Natural killer cell (primary cell): ENCODE data around the gene GLI3. TPM values are rescaled to one million over a fixed set of nuclear protein-coding genes. Genes with fewer than 3 reads are reported as not detected.

Source experiments
- ATAC-seq, 3 donors: fragments of 150-1000 bp in 2 of 3; fragments of 200-7000 bp in 1 of 3; cut with Tn5 transposase; 1 replicate in 1 of 3; 2 replicates in 2 of 3; pipeline ENCODE4 v1.10.0; 2021; ENCODE audit warnings: mild to moderate bottlenecking in 2 of 3, moderate library complexity in 2 of 3
- DNase-seq, 2 donors: peaks; one replicate each; pipeline versions ENCODE4 v3.0.0 to v3.0.0-alpha.2; 2013 to 2021; ENCODE audit warnings: mixed read lengths in 1 of 2
- H3K27ac ChIP-seq: one replicate; pipeline ENCODE4 v1.5.1; 2013; ENCODE audit warnings: mild to moderate bottlenecking, low read length
- H3K27me3 ChIP-seq: one replicate; pipeline ENCODE4 v1.6.1; 2013; ENCODE audit warnings: low read length; ENCODE audit not compliant: control insufficient read depth, insufficient read depth
- H3K36me3 ChIP-seq: one replicate; pipeline ENCODE4 v1.6.1; 2013; ENCODE audit warnings: low read length; ENCODE audit not compliant: control insufficient read depth, insufficient read depth
- H3K4me1 ChIP-seq: one replicate; pipeline ENCODE4 v1.6.1; 2013; ENCODE audit warnings: low read length; ENCODE audit not compliant: control insufficient read depth, insufficient read depth
- H3K4me3 ChIP-seq: one replicate; pipeline ENCODE4 v1.5.1; 2013; ENCODE audit warnings: low read length
- H3K9me3 ChIP-seq: one replicate; pipeline ENCODE4 v1.6.1; 2013; ENCODE audit warnings: low read length; ENCODE audit not compliant: control insufficient read depth, insufficient read depth
- H3K27ac Mint-ChIP-seq, 2 donors: one replicate each; pipeline ENCODE4 v1.8.0; 2022; ENCODE audit warnings: mild to moderate bottlenecking in 2 of 2, mixed read lengths in 2 of 2, moderate library complexity in 1 of 2
- H3K27me3 Mint-ChIP-seq, 2 donors: one replicate each; pipeline ENCODE4 v1.8.0; 2022; ENCODE audit warnings: low read depth in 2 of 2, mixed read lengths in 2 of 2
- H3K36me3 Mint-ChIP-seq: one replicate; pipeline ENCODE4 v1.8.0; 2022; ENCODE audit warnings: mixed read lengths
- H3K4me1 Mint-ChIP-seq, 2 donors: one replicate each; pipeline ENCODE4 v1.8.0; 2022; ENCODE audit warnings: mixed read lengths in 2 of 2
- H3K4me3 Mint-ChIP-seq: one replicate; pipeline ENCODE4 v1.8.0; 2022; ENCODE audit warnings: mild to moderate bottlenecking, moderate library complexity, mixed read lengths
- H3K9me3 Mint-ChIP-seq, 2 donors: one replicate each; pipeline ENCODE4 v1.8.0; 2022; ENCODE audit warnings: mixed read lengths in 2 of 2
- CTCF ChIP-seq: fragments of 200-600 bp; IDR thresholded peaks from one replicate; pipeline ENCODE4 v1.8.0; 2022; ENCODE audit warnings: antibody characterized with exemption
- WGBS: methylation state at CpG from one replicate; pipeline ENCODE4 v1.1.7; 2013; ENCODE audit warnings: missing lambda C conversion rate; ENCODE audit not compliant: insufficient coverage; 5-methylcytosine and 5-hydroxymethylcytosine counted together
- intact Hi-C: fragments of 100-400 bp; cut with micrococcal nuclease; formaldehyde crosslinking; loops from one replicate; pipeline ENCODE4 v1.14.2; 2022
- total RNA-seq, 4 donors: library from RNA; stranded (reverse); fragments of 120-200 nt in 1 of 4; gene quantifications; one replicate each; pipeline versions ENCODE4 v1.2.3 to v1.2.4, GENCODE V29; 2013 to 2022

GLI3 gene
- total RNA-seq, 3 donors from 2014 or later (not counting 1 experiment from before 2014, with no cell fraction given) = 2.9 to 4.7 (median 3.1) TPM

GRCh38 chr7:42222891-42223290 lies 14.1 kb downstream of the GLI3 start:
- Mint-ChIP-seq H3K27ac (no peak overlapping the region), H3K9me3 (no peaks in the 10 kb centered on the region), H3K4me1 (peaks cover 8% of the 10 kb centered on the region in 2 donors), H3K36me3 (peaks cover 6% of the 10 kb centered on the region), H3K27me3 (peaks cover 21 to 30% of the 10 kb centered on the region in 2 donors), H3K4me3 (no peak overlapping the region)
- WGBS = 85% methylated on average over 11 of the region's 11 CpGs
- ATAC-seq = no peak
- H3K4me1 ChIP-seq = peaks cover 4% of the 10 kb centered on the region
- no peak overlapping the region for H3K27ac ChIP-seq
- no peak for TF ChIP-seq CTCF
- no peak overlapping the region for H3K4me3 ChIP-seq
- H3K36me3 ChIP-seq = no peaks in the 10 kb centered on the region
- DNase-seq = no peak
- no peaks in the 10 kb centered on the region for H3K9me3 ChIP-seq
- intact Hi-C loops = no loop called here
- peaks cover 6% of the 10 kb centered on the region for H3K27me3 ChIP-seq

DNA sequence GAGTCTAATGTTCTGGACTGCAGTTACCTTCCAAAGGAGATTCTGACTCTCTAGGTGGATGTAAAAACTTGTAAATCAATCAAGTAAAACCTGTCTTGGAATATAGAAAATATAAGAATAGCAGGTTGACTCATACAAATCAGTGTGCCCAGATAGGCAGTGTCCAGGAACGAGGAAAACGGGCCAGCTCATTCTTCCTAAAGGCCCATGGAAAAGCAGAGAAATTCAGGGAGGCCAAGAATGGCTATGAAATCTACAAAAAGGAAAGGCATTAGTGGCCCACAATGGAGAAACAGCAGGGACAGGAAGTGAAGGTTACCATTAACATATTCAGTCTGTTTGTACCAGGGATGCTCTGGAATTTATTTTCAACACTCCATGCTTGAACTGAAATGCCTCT lies 14.9 kb downstream of the GLI3 start:
- no peak for ATAC-seq

DNA sequence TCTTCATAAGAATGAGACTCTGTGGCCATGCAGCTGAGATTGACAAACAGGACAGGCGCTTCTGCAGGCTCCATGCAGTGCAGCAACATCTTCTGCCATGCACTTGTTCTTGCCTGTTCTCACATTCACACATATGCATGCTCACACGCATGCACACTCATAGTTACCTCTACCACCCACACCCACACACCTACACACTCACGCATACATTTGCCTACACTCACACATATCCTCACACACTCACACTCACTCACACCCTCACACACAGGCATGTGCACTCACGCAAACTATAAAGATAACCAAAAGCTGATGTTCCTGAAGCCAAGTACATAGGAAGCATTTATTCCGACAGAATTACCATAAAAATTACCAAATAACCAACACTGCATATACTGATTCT lies 15.7 kb downstream of the GLI3 start:
- Mint-ChIP-seq H3K4me3 (no peak overlapping the region), H3K4me1 (no peaks in the 10 kb centered on the region), H3K9me3 (no peaks in the 10 kb centered on the region), H3K27me3 (peaks cover 11 to 22% of the 10 kb centered on the region in 2 donors), H3K27ac (no peak overlapping the region), H3K36me3 (no peaks in the 10 kb centered on the region)
- Histone ChIP-seq H3K27ac (no peak overlapping the region), H3K4me1 (no peaks in the 10 kb centered on the region), H3K27me3 (peaks cover 3% of the 10 kb centered on the region), H3K36me3 (no peaks in the 10 kb centered on the region), H3K9me3 (no peaks in the 10 kb centered on the region), H3K4me3 (no peak overlapping the region)
- intact Hi-C loops = no loop called here
- WGBS = 86% methylated on average over 4 of the region's 5 CpGs
- DNase-seq (no peak), ATAC-seq (no peak)
- no peak for TF ChIP-seq CTCF

More for the DNA sequence above, 14.9 kb downstream of the GLI3 start:
- Histone ChIP-seq H3K36me3 (no peaks in the 10 kb centered on the region), H3K4me3 (no peak overlapping the region), H3K27ac (no peak overlapping the region), H3K9me3 (no peaks in the 10 kb centered on the region), H3K27me3 (peaks cover 6% of the 10 kb centered on the region), H3K4me1 (no peaks in the 10 kb centered on the region)
- Mint-ChIP-seq H3K4me3 (no peak overlapping the region), H3K27me3 (peaks cover 13 to 24% of the 10 kb centered on the region in 2 donors), H3K9me3 (no peaks in the 10 kb centered on the region), H3K36me3 (no peaks in the 10 kb centered on the region), H3K27ac (no peak overlapping the region), H3K4me1 (peaks cover under 1% of the 10 kb centered on the region in 2 donors)
- DNase-seq = no peak
- intact Hi-C loops = no loop called here
- WGBS = 100% methylated on average over 2 of the region's 2 CpGs
- TF ChIP-seq CTCF = no peak

- no peaks in the 10 kb centered on the region for H3K27me3 ChIP-seq
- no peaks in the 10 kb centered on the region for H3K4me1 Mint-ChIP-seq
- no peak overlapping the region for H3K4me3 ChIP-seq
- WGBS = 97% methylated on average over 2 of the region's 3 CpGs
- intact Hi-C loops = no loop called here
- ATAC-seq (no peak), DNase-seq (no peak)
- no peaks in the 10 kb centered on the region for H3K4me1 ChIP-seq
- peaks cover 7 to 10% of the 10 kb centered on the region in 2 donors for H3K27me3 Mint-ChIP-seq
- H3K27ac Mint-ChIP-seq = no peak overlapping the region
- no peak for TF ChIP-seq CTCF
- no peaks in the 10 kb centered on the region for H3K9me3 ChIP-seq
- H3K4me3 Mint-ChIP-seq = no peak overlapping the region
- no peak overlapping the region for H3K27ac ChIP-seq
- H3K36me3 Mint-ChIP-seq = no peaks in the 10 kb centered on the region
- no peaks in the 10 kb centered on the region for H3K36me3 ChIP-seq
- no peaks in the 10 kb centered on the region for H3K9me3 Mint-ChIP-seq
These were observed 17.6 kb downstream of the GLI3 start for GRCh38 chr7:42219447-42219846.
